Measurements from ENCODE around the gene IRS2.

IRS2 gene

GRCh38 chr13:109771926-109772325 lies 14.5 kb downstream of the IRS2 start:
- no peaks in the 10 kb centered on the region for H3K27me3 ChIP-seq (ENCODE audit: control insufficient read depth, insufficient read depth, low read length)
- no peaks in the 10 kb centered on the region for H3K4me1 ChIP-seq (ENCODE audit: control insufficient read depth, insufficient read depth, low read length)
- H3K36me3 ChIP-seq (ENCODE audit: control insufficient read depth, insufficient read depth, low read length): no peaks in the 10 kb centered on the region
- no peaks in the 10 kb centered on the region for H3K9me3 ChIP-seq (ENCODE audit: control insufficient read depth, low read length)
- H3K9ac ChIP-seq (ENCODE audit: low read length): no peak overlapping the region
- H3K4me3 ChIP-seq (ENCODE audit: low read length): no peak overlapping the region

GRCh38 chr13:109770436-109770835 lies 15.9 kb downstream of the IRS2 start:
- Histone ChIP-seq H3K36me3 (ENCODE audit: control insufficient read depth, insufficient read depth, low read length) (no peaks in the 10 kb centered on the region), H3K4me3 (ENCODE audit: low read length) (no peak overlapping the region), H3K27me3 (ENCODE audit: control insufficient read depth, insufficient read depth, low read length) (no peaks in the 10 kb centered on the region), H3K9me3 (ENCODE audit: control insufficient read depth, low read length) (no peaks in the 10 kb centered on the region), H3K9ac (ENCODE audit: low read length) (no peak overlapping the region), H3K4me1 (ENCODE audit: control insufficient read depth, insufficient read depth, low read length) (no peaks in the 10 kb centered on the region)

GRCh38 chr13:109769921-109770320 lies 16.5 kb downstream of the IRS2 start:
- H3K27me3 ChIP-seq (ENCODE audit: control insufficient read depth, insufficient read depth, low read length): no peaks in the 10 kb centered on the region
- H3K36me3 ChIP-seq (ENCODE audit: control insufficient read depth, insufficient read depth, low read length): no peaks in the 10 kb centered on the region
- H3K9me3 ChIP-seq (ENCODE audit: control insufficient read depth, low read length): no peaks in the 10 kb centered on the region
- H3K4me1 ChIP-seq (ENCODE audit: control insufficient read depth, insufficient read depth, low read length): no peaks in the 10 kb centered on the region
- no peak overlapping the region for H3K9ac ChIP-seq (ENCODE audit: low read length)
- no peak overlapping the region for H3K4me3 ChIP-seq (ENCODE audit: low read length)

- no peaks in the 10 kb centered on the region for H3K36me3 ChIP-seq (ENCODE audit: control insufficient read depth, insufficient read depth, low read length)
- no peak overlapping the region for H3K9ac ChIP-seq (ENCODE audit: low read length)
- H3K9me3 ChIP-seq (ENCODE audit: control insufficient read depth, low read length): no peaks in the 10 kb centered on the region
- H3K4me3 ChIP-seq (ENCODE audit: low read length): no peak overlapping the region
- no peaks in the 10 kb centered on the region for H3K27me3 ChIP-seq (ENCODE audit: control insufficient read depth, insufficient read depth, low read length)
- no peaks in the 10 kb centered on the region for H3K4me1 ChIP-seq (ENCODE audit: control insufficient read depth, insufficient read depth, low read length)
Observed at GRCh38 chr13:109769275-109769674, 17.1 kb downstream of the IRS2 start.

GRCh38 chr13:109768616-109769015 lies 17.8 kb downstream of the IRS2 start:
- Histone ChIP-seq H3K9ac (ENCODE audit: low read length) (no peak overlapping the region), H3K36me3 (ENCODE audit: control insufficient read depth, insufficient read depth, low read length) (no peaks in the 10 kb centered on the region), H3K4me1 (ENCODE audit: control insufficient read depth, insufficient read depth, low read length) (no peaks in the 10 kb centered on the region), H3K4me3 (ENCODE audit: low read length) (no peak overlapping the region), H3K9me3 (ENCODE audit: control insufficient read depth, low read length) (no peaks in the 10 kb centered on the region), H3K27me3 (ENCODE audit: control insufficient read depth, insufficient read depth, low read length) (no peaks in the 10 kb centered on the region)

GRCh38 chr13:109768176-109768575 lies 18.2 kb downstream of the IRS2 start:
- no peak overlapping the region for H3K4me3 ChIP-seq (ENCODE audit: low read length)
- no peak overlapping the region for H3K9ac ChIP-seq (ENCODE audit: low read length)
- H3K27me3 ChIP-seq (ENCODE audit: control insufficient read depth, insufficient read depth, low read length): no peaks in the 10 kb centered on the region
- no peaks in the 10 kb centered on the region for H3K9me3 ChIP-seq (ENCODE audit: control insufficient read depth, low read length)
- no peaks in the 10 kb centered on the region for H3K4me1 ChIP-seq (ENCODE audit: control insufficient read depth, insufficient read depth, low read length)
- no peaks in the 10 kb centered on the region for H3K36me3 ChIP-seq (ENCODE audit: control insufficient read depth, insufficient read depth, low read length)

GRCh38 chr13:109767023-109767422 lies 19.4 kb downstream of the IRS2 start:
- Histone ChIP-seq H3K4me3 (ENCODE audit: low read length) (no peak overlapping the region), H3K9me3 (ENCODE audit: control insufficient read depth, low read length) (no peaks in the 10 kb centered on the region), H3K9ac (ENCODE audit: low read length) (no peak overlapping the region), H3K36me3 (ENCODE audit: control insufficient read depth, insufficient read depth, low read length) (no peaks in the 10 kb centered on the region), H3K27me3 (ENCODE audit: control insufficient read depth, insufficient read depth, low read length) (no peaks in the 10 kb centered on the region), H3K4me1 (ENCODE audit: control insufficient read depth, insufficient read depth, low read length) (no peaks in the 10 kb centered on the region)

GRCh38 chr13:109764470-109765291 lies 21.7 kb downstream of the IRS2 start:
- no peaks in the 10 kb centered on the region for H3K27me3 ChIP-seq (ENCODE audit: control insufficient read depth, insufficient read depth, low read length)
- H3K9me3 ChIP-seq (ENCODE audit: control insufficient read depth, low read length): no peaks in the 10 kb centered on the region
- H3K4me3 ChIP-seq (ENCODE audit: low read length): no peak overlapping the region
- H3K9ac ChIP-seq (ENCODE audit: low read length): no peak overlapping the region
- H3K4me1 ChIP-seq (ENCODE audit: control insufficient read depth, insufficient read depth, low read length): no peaks in the 10 kb centered on the region
- no peaks in the 10 kb centered on the region for H3K36me3 ChIP-seq (ENCODE audit: control insufficient read depth, insufficient read depth, low read length)

GRCh38 chr13:109764045-109764444 lies 22.3 kb downstream of the IRS2 start:
- Histone ChIP-seq H3K4me1 (ENCODE audit: control insufficient read depth, insufficient read depth, low read length) (no peaks in the 10 kb centered on the region), H3K27me3 (ENCODE audit: control insufficient read depth, insufficient read depth, low read length) (no peaks in the 10 kb centered on the region), H3K9me3 (ENCODE audit: control insufficient read depth, low read length) (no peaks in the 10 kb centered on the region), H3K9ac (ENCODE audit: low read length) (no peak overlapping the region), H3K4me3 (ENCODE audit: low read length) (no peak overlapping the region), H3K36me3 (ENCODE audit: control insufficient read depth, insufficient read depth, low read length) (no peaks in the 10 kb centered on the region)

GRCh38 chr13:109762791-109763190 lies 23.6 kb downstream of the IRS2 start:
- no peaks in the 10 kb centered on the region for H3K4me1 ChIP-seq (ENCODE audit: control insufficient read depth, insufficient read depth, low read length)
- no peaks in the 10 kb centered on the region for H3K9me3 ChIP-seq (ENCODE audit: control insufficient read depth, low read length)
- H3K9ac ChIP-seq (ENCODE audit: low read length): no peak overlapping the region
- no peaks in the 10 kb centered on the region for H3K36me3 ChIP-seq (ENCODE audit: control insufficient read depth, insufficient read depth, low read length)
- H3K27me3 ChIP-seq (ENCODE audit: control insufficient read depth, insufficient read depth, low read length): no peaks in the 10 kb centered on the region
- no peak overlapping the region for H3K4me3 ChIP-seq (ENCODE audit: low read length)

GRCh38 chr13:109761695-109762094 lies 24.7 kb downstream of the IRS2 start:
- H3K9ac ChIP-seq (ENCODE audit: low read length): no peak overlapping the region
- no peaks in the 10 kb centered on the region for H3K27me3 ChIP-seq (ENCODE audit: control insufficient read depth, insufficient read depth, low read length)
- no peaks in the 10 kb centered on the region for H3K4me1 ChIP-seq (ENCODE audit: control insufficient read depth, insufficient read depth, low read length)
- no peaks in the 10 kb centered on the region for H3K36me3 ChIP-seq (ENCODE audit: control insufficient read depth, insufficient read depth, low read length)
- no peaks in the 10 kb centered on the region for H3K9me3 ChIP-seq (ENCODE audit: control insufficient read depth, low read length)
- H3K4me3 ChIP-seq (ENCODE audit: low read length): no peak overlapping the region

- H3K9ac ChIP-seq (ENCODE audit: low read length): no peak overlapping the region
- no peaks in the 10 kb centered on the region for H3K27me3 ChIP-seq (ENCODE audit: control insufficient read depth, insufficient read depth, low read length)
- H3K9me3 ChIP-seq (ENCODE audit: control insufficient read depth, low read length): no peaks in the 10 kb centered on the region
- no peaks in the 10 kb centered on the region for H3K4me1 ChIP-seq (ENCODE audit: control insufficient read depth, insufficient read depth, low read length)
- no peaks in the 10 kb centered on the region for H3K36me3 ChIP-seq (ENCODE audit: control insufficient read depth, insufficient read depth, low read length)
- no peak overlapping the region for H3K4me3 ChIP-seq (ENCODE audit: low read length)
Observed at GRCh38 chr13:109760951-109761350, 25.4 kb downstream of the IRS2 start.

- H3K4me3 ChIP-seq (ENCODE audit: low read length): no peak overlapping the region
- no peaks in the 10 kb centered on the region for H3K27me3 ChIP-seq (ENCODE audit: control insufficient read depth, insufficient read depth, low read length)
- H3K9me3 ChIP-seq (ENCODE audit: control insufficient read depth, low read length): no peaks in the 10 kb centered on the region
- H3K9ac ChIP-seq (ENCODE audit: low read length): no peak overlapping the region
- no peaks in the 10 kb centered on the region for H3K4me1 ChIP-seq (ENCODE audit: control insufficient read depth, insufficient read depth, low read length)
- no peaks in the 10 kb centered on the region for H3K36me3 ChIP-seq (ENCODE audit: control insufficient read depth, insufficient read depth, low read length)
Observed at GRCh38 chr13:109760402-109760801, 26.0 kb downstream of the IRS2 start.

Measured in mucosa of stomach (tissue), 1 donor.